Stomach (tissue), 9 donors: Measurements from ENCODE around the gene RAB3B. TPM values are rescaled to one million over a fixed set of nuclear protein-coding genes. Genes with fewer than 3 reads are reported as not detected.

ENCODE experiments used
- DNase-seq, 2 donors: peaks; one replicate each; pipeline versions ENCODE4 v3.0.0 to v3.0.0-alpha.2; 2013 to 2019
- H3K27ac ChIP-seq, 5 donors: fragments of 200-600 bp in 4 of 5; sonication (generic) in 4 of 5; one replicate each; pipeline ENCODE4 v1.5.1; 2013 to 2019; ENCODE audit warnings: mild to moderate bottlenecking in 1 of 5, moderate library complexity in 1 of 5
- H3K27me3 ChIP-seq, 3 donors: fragments of 200-600 bp; sonication (generic); one replicate each; pipeline ENCODE4 v1.5.1; 2017 to 2019; ENCODE audit warnings: mixed run types in 1 of 3
- H3K36me3 ChIP-seq, 4 donors: fragments of 200-600 bp; sonication (generic); 1 replicate in 3 of 4; 2 replicates in 1 of 4; pipeline ENCODE4 v1.5.1; 2016 to 2019
- H3K4me1 ChIP-seq, 4 donors: fragments of 200-600 bp; sonication (generic); one replicate each; pipeline ENCODE4 v1.5.1; 2016 to 2019
- H3K4me3 ChIP-seq, 4 donors: fragments of 200-600 bp; sonication (generic) in 3 of 4; one replicate each; pipeline ENCODE4 v1.5.1; 2016 to 2019; ENCODE audit warnings: mild to moderate bottlenecking in 1 of 4
- H3K9me3 ChIP-seq, 4 donors: fragments of 200-600 bp; sonication (generic); one replicate each; pipeline ENCODE4 v1.5.1; 2016 to 2019
- CTCF ChIP-seq, 7 experiments: fragments of 450-650 bp in 4 of 7; fragments of 200-600 bp in 3 of 7; sonication (generic) in 3 of 7; IDR thresholded peaks; one replicate each; pipeline ENCODE4 v1.5.1; 2016 to 2019; ENCODE audit warnings: antibody characterized with exemption in 7 of 7, control low read depth in 2 of 7, mild to moderate bottlenecking in 1 of 7
- EP300 ChIP-seq: sonication (generic); formaldehyde crosslinking; IDR thresholded peaks from one replicate; pipeline ENCODE4 v1.6.1; 2017; ENCODE audit warnings: antibody characterized with exemption
- POLR2A ChIP-seq, 4 donors: fragments of 450-650 bp; IDR thresholded peaks; one replicate each; pipeline ENCODE4 v1.6.1; 2016; ENCODE audit warnings: antibody characterized with exemption in 4 of 4, control low read depth in 2 of 4, mild to moderate bottlenecking in 1 of 4, moderate library complexity in 1 of 4
- POLR2AphosphoS5 ChIP-seq, 3 donors: sonication (generic); formaldehyde crosslinking; IDR thresholded peaks; one replicate each; pipeline ENCODE4 v1.6.1; 2016; ENCODE audit warnings: antibody characterized with exemption in 3 of 3
- WGBS, 5 donors: extraction: QIAGEN DNeasy Blood & Tissue Kit in 3 of 5; methylation state at CpG; one replicate each; pipeline versions ENCODE4 v1.1.5 to v1.1.7; 2013 to 2018; 5-methylcytosine and 5-hydroxymethylcytosine counted together
- intact Hi-C: fragments of 100-400 bp; cut with DNase I; formaldehyde crosslinking; loops from one replicate; pipeline ENCODE4 v1.15.1; 2023; ENCODE audit warnings: low total_unique reads
- polyA plus RNA-seq, 3 donors: library from polyadenylated mRNA; stranded (reverse); fragments of 200-250 nt; gene quantifications; one replicate each; pipeline ENCODE4 v1.2.3, GENCODE V29; 2013
- total RNA-seq, 5 donors: library from RNA; depleted of rRNA; stranded (reverse); fragments of >200 nt; gene quantifications; one replicate each; pipeline versions ENCODE4 v1.1.0 to v1.2.3, GENCODE V29; 2014 to 2016
- donor health status: healthy with polysubstance abuse.
- donor health status: Bipolar disorder and iron deficiency.
- donor health status: healthy.

Gene RAB3B
- total and polyA plus RNA-seq, 8 donors, result under 0.01 to 2.2 (median 0.14) TPM; not detected in 1

GRCh38 chr1:51937112-51937511, 53.4 kb downstream of the RAB3B start:
- TF ChIP-seq POLR2AphosphoS5 (IDR thresholded peaks at IDR 0.05) (no peak), CTCF (IDR thresholded peaks at IDR 0.05) (no peak), EP300 (no peak), POLR2A (IDR thresholded peaks at IDR 0.05) (no peak)
- no peak for DNase-seq
- Histone ChIP-seq H3K27ac (no peak overlapping the region), H3K9me3 (peaks cover 0 to 17% (median 16%) of the 10 kb centered on the region in 4 donors), H3K36me3 (no peaks in the 10 kb centered on the region), H3K4me3 (no peak overlapping the region), H3K27me3 (no peaks in the 10 kb centered on the region), H3K4me1 (no peaks in the 10 kb centered on the region)
- intact Hi-C loops, result no loop called here
- WGBS, 5 donors, result 90 to 93% (median 91%) methylated on average over 4 of the region's 4 CpGs

- Histone ChIP-seq H3K36me3 (no peaks in the 10 kb centered on the region), H3K4me3 (no peak overlapping the region), H3K4me1 (no peaks in the 10 kb centered on the region), H3K27me3 (no peaks in the 10 kb centered on the region), H3K27ac (no peak overlapping the region), H3K9me3 (peaks cover 0 to 12% (median 10%) of the 10 kb centered on the region in 4 donors)
- TF ChIP-seq EP300 (no peak), POLR2AphosphoS5 (IDR thresholded peaks at IDR 0.05) (no peak)
- no peak for DNase-seq
- WGBS, 5 donors, result 78 to 86% (median 80%) methylated on average over 4 of the region's 4 CpGs
- intact Hi-C loops, result no loop called here
Observed at GRCh38 chr1:51936531-51936930, 54.0 kb downstream of the RAB3B start.

- WGBS, 5 donors, result 86 to 100% (median 91%) methylated on average over 1 of the region's 1 CpG
Observed at GRCh38 chr1:51933344-51933743, 57.2 kb downstream of the RAB3B start.

GRCh38 chr1:51930329-51930728, 60.2 kb downstream of the RAB3B start:
- no peaks in the 10 kb centered on the region for H3K9me3 ChIP-seq
- no peaks in the 10 kb centered on the region for H3K27me3 ChIP-seq
- intact Hi-C loops, result no loop called here
- no peak overlapping the region for H3K27ac ChIP-seq
- H3K36me3 ChIP-seq, result no peaks in the 10 kb centered on the region
- H3K4me3 ChIP-seq, result no peak overlapping the region
- no peaks in the 10 kb centered on the region for H3K4me1 ChIP-seq
- TF ChIP-seq EP300 (no peak), CTCF (IDR thresholded peaks at IDR 0.05) (no peak), POLR2A (IDR thresholded peaks at IDR 0.05) (no peak), POLR2AphosphoS5 (IDR thresholded peaks at IDR 0.05) (no peak)
- DNase-seq, result no peak

More at GRCh38 chr1:51933344-51933743, 57.2 kb downstream of the RAB3B start:
- Histone ChIP-seq H3K27me3 (no peaks in the 10 kb centered on the region), H3K36me3 (no peaks in the 10 kb centered on the region), H3K4me1 (no peaks in the 10 kb centered on the region), H3K9me3 (no peaks in the 10 kb centered on the region), H3K4me3 (no peak overlapping the region), H3K27ac (no peak overlapping the region)
- TF ChIP-seq CTCF (IDR thresholded peaks at IDR 0.05) (no peak), POLR2AphosphoS5 (IDR thresholded peaks at IDR 0.05) (no peak), POLR2A (IDR thresholded peaks at IDR 0.05) (no peak), EP300 (no peak)
- intact Hi-C loops, result no loop called here
- no peak for DNase-seq

- intact Hi-C loops, result no loop called here
- Histone ChIP-seq H3K27me3 (peaks cover 0 to 4% (median 0%) of the 10 kb centered on the region in 3 donors), H3K4me3 (no peak overlapping the region), H3K36me3 (no peaks in the 10 kb centered on the region), H3K9me3 (no peaks in the 10 kb centered on the region), H3K4me1 (no peaks in the 10 kb centered on the region), H3K27ac (no peak overlapping the region)
- WGBS, 5 donors, result 86 to 91% (median 91%) methylated on average over 1 of the region's 1 CpG
- TF ChIP-seq POLR2A (IDR thresholded peaks at IDR 0.05), result no peak
- DNase-seq, result no peak
Observed at GRCh38 chr1:51928896-51929295, 61.6 kb downstream of the RAB3B start.
